Measurements from ENCODE around the gene CDKAL1.

DNA sequence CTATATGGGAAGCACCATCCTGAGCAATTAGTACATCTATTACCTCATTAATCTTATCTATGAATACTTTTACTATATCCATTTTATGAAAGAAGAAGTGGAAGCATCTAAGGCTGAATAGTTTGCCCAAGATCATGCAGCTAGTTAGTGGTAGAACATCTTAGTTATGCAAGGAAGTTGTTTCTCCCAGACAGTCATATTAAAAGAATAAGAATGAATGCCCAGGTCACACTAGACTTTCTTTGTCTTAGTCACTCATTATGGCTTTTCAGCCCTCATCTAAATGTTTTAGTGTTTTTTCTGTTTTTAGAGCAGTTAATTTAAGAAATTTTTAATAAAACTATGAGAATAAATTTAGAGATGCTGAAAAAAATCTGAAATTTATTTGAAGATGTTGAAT is 517.5 kb downstream of the CDKAL1 start:
- TF ChIP-seq, protein P1, sequence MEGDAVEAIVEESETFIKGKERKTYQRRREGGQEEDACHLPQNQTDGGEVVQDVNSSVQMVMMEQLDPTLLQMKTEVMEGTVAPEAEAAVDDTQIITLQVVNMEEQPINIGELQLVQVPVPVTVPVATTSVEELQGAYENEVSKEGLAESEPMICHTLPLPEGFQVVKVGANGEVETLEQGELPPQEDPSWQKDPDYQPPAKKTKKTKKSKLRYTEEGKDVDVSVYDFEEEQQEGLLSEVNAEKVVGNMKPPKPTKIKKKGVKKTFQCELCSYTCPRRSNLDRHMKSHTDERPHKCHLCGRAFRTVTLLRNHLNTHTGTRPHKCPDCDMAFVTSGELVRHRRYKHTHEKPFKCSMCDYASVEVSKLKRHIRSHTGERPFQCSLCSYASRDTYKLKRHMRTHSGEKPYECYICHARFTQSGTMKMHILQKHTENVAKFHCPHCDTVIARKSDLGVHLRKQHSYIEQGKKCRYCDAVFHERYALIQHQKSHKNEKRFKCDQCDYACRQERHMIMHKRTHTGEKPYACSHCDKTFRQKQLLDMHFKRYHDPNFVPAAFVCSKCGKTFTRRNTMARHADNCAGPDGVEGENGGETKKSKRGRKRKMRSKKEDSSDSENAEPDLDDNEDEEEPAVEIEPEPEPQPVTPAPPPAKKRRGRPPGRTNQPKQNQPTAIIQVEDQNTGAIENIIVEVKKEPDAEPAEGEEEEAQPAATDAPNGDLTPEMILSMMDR (IDR thresholded peaks at IDR 0.05), result no peak
- TF ChIP-seq POLR2AphosphoS5 (IDR thresholded peaks at IDR 0.05; ENCODE audit: insufficient read depth in 1 of 2, low read depth in 1 of 2), result no peak

All from vagina (tissue), 2 donors.